ENCODE measurements around the gene IRX3.

DNA sequence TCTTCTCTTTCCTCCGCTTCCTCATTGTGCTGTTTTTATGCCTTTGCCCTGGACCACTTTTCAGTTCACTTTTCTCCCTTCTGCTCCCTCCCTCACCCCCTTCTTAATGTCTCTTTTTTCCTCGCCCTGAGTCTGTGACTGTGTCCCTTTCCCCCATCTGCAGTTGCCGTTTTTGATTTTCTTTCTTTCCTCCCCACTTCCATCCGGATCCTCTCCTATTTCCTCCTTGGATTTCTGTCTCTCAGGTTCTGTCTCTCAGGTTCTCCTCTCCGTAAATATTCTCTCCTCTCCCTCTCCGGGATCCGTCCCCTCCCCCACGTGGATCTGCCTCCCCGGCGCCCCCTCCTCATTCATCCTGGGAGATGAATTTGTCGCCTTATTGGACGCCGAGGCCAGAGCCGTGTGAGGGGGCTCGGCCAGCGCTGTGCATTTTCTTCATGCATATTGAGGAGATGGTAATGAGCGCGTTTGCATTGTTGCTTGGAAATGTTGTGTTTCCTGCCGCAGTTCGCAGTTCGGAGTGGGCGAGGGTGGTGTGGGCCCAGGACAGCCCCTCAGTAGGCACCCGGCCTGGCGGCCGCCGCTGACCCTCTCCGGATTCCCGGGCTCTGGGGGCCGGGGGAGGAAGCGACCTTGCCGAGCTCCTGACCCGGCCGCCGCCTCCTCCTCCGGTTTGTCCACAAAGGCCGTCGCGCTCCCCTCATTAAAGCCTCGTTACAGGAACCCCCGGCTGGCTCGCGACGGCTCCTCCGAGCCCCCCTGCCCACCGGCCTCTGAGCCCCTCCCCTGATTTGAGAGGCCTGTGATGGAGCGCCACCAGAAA lies 4.5 kb upstream of the IRX3 start:
- TF ChIP-seq, protein P1, sequence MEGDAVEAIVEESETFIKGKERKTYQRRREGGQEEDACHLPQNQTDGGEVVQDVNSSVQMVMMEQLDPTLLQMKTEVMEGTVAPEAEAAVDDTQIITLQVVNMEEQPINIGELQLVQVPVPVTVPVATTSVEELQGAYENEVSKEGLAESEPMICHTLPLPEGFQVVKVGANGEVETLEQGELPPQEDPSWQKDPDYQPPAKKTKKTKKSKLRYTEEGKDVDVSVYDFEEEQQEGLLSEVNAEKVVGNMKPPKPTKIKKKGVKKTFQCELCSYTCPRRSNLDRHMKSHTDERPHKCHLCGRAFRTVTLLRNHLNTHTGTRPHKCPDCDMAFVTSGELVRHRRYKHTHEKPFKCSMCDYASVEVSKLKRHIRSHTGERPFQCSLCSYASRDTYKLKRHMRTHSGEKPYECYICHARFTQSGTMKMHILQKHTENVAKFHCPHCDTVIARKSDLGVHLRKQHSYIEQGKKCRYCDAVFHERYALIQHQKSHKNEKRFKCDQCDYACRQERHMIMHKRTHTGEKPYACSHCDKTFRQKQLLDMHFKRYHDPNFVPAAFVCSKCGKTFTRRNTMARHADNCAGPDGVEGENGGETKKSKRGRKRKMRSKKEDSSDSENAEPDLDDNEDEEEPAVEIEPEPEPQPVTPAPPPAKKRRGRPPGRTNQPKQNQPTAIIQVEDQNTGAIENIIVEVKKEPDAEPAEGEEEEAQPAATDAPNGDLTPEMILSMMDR (IDR thresholded peaks at IDR 0.05) = no peak
- no peak for TF ChIP-seq POLR2A (IDR thresholded peaks at IDR 0.05)

Data from right lobe of liver (tissue), 4 donors.